Measurements from ENCODE around the gene KSR2. TPM values are rescaled to one million over a fixed set of nuclear protein-coding genes. Genes with fewer than 3 reads are reported as not detected.

KSR2 gene
- total RNA-seq, 1 donor from 2014 or later: not detected

- DNase-seq: no peak
- intact Hi-C loops (cut with micrococcal nuclease): no loop called here
These were observed 368.9 kb downstream of the KSR2 start for GRCh38 chr12:117599849-117600248.

GRCh38 chr12:117596968-117597367, 371.8 kb downstream of the KSR2 start:
- Histone ChIP-seq H3K4me3 (no peak overlapping the region), H3K9me3 (replicated peaks) (no peaks in the 10 kb centered on the region), H3K4me1 (no peaks in the 10 kb centered on the region), H3K27ac (replicated peaks) (no peak overlapping the region), H3K27me3 (ENCODE audit: low read depth) (peaks cover 60% of the 10 kb centered on the region), H3K36me3 (no peaks in the 10 kb centered on the region)
- no peak for DNase-seq
- intact Hi-C loops (cut with micrococcal nuclease): no loop called here
- TF ChIP-seq CTCF (IDR thresholded peaks at IDR 0.05; ENCODE audit: borderline replicate concordance): no peak

More at GRCh38 chr12:117599849-117600248, 368.9 kb downstream of the KSR2 start:
- Histone ChIP-seq H3K4me3 (no peak overlapping the region), H3K9me3 (replicated peaks) (no peaks in the 10 kb centered on the region), H3K4me1 (no peaks in the 10 kb centered on the region), H3K27me3 (ENCODE audit: low read depth) (peaks cover 32% of the 10 kb centered on the region), H3K36me3 (no peaks in the 10 kb centered on the region), H3K27ac (replicated peaks) (no peak overlapping the region)
- TF ChIP-seq CTCF (IDR thresholded peaks at IDR 0.05; ENCODE audit: borderline replicate concordance): no peak

GRCh38 chr12:117595751-117596150, 373.0 kb downstream of the KSR2 start:
- TF ChIP-seq CTCF (IDR thresholded peaks at IDR 0.05; ENCODE audit: borderline replicate concordance): no peak
- peaks cover 73% of the 10 kb centered on the region for H3K27me3 ChIP-seq (ENCODE audit: low read depth)
- peaks cover 4% of the 10 kb centered on the region for H3K9me3 ChIP-seq (replicated peaks)
- H3K4me3 ChIP-seq: no peak overlapping the region
- no peaks in the 10 kb centered on the region for H3K36me3 ChIP-seq
- H3K27ac ChIP-seq (replicated peaks): no peak overlapping the region
- intact Hi-C loops (cut with micrococcal nuclease): no loop called here
- no peaks in the 10 kb centered on the region for H3K4me1 ChIP-seq
- DNase-seq: no peak

GRCh38 chr12:117594481-117594880, 374.3 kb downstream of the KSR2 start:
- DNase-seq: no peak
- TF ChIP-seq CTCF (IDR thresholded peaks at IDR 0.05; ENCODE audit: borderline replicate concordance): no peak
- Histone ChIP-seq H3K27ac (replicated peaks) (no peak overlapping the region), H3K4me3 (no peak overlapping the region), H3K36me3 (no peaks in the 10 kb centered on the region), H3K27me3 (ENCODE audit: low read depth) (peaks cover 63% of the 10 kb centered on the region), H3K4me1 (no peaks in the 10 kb centered on the region), H3K9me3 (replicated peaks) (peaks cover 16% of the 10 kb centered on the region)
- intact Hi-C loops (cut with micrococcal nuclease): no loop called here

GRCh38 chr12:117593815-117594400, 374.9 kb downstream of the KSR2 start:
- no peak for TF ChIP-seq CTCF (IDR thresholded peaks at IDR 0.05; ENCODE audit: borderline replicate concordance)
- Histone ChIP-seq H3K4me3 (no peak overlapping the region), H3K27ac (replicated peaks) (no peak overlapping the region), H3K36me3 (no peaks in the 10 kb centered on the region), H3K9me3 (replicated peaks) (peaks cover 17% of the 10 kb centered on the region), H3K4me1 (no peaks in the 10 kb centered on the region), H3K27me3 (ENCODE audit: low read depth) (peaks cover 57% of the 10 kb centered on the region)
- no peak for DNase-seq
- intact Hi-C loops (cut with micrococcal nuclease): no loop called here
